GM12891 (cell line): ENCODE measurements around the gene EHD4.
A peak's percentile ranks its signal among the peaks of the same experiment; 100 is the strongest.

Source experiments
- DNase-seq: peaks from one replicate; pipeline ENCODE4 v3.0.0; 2011; ENCODE audit warnings: low spot score; ENCODE audit not compliant: insufficient read length
- FAIRE-seq: peaks from 2 replicates; lab custom pipeline; 2011; peaks lifted over from hg19 to GRCh38; lab: Jason Lieb, UNC
- PAX5 ChIP-seq: IDR thresholded peaks from 2 replicates; pipeline ENCODE4 v1.6.1; 2011; ENCODE audit warnings: low read length, moderate library complexity, mild to moderate bottlenecking; ENCODE audit not compliant: insufficient read depth, severe bottlenecking
- POLR2A ChIP-seq: IDR thresholded peaks from 2 replicates; pipeline ENCODE4 v1.6.1; 2011; ENCODE audit warnings: low read depth, low read length, control low read depth
- POLR2AphosphoS5 ChIP-seq: IDR thresholded peaks from 2 replicates; pipeline ENCODE4 v1.6.1; 2011; ENCODE audit warnings: low read depth, low read length, control low read depth
- POU2F2 ChIP-seq: IDR thresholded peaks from 2 replicates; pipeline ENCODE4 v1.6.1; 2011; ENCODE audit warnings: low read depth, mild to moderate bottlenecking, control low read depth, low read length, moderate library complexity
- SPI1 ChIP-seq: IDR thresholded peaks from 2 replicates; pipeline ENCODE4 v1.6.1; 2011; ENCODE audit warnings: low read depth, low read length, control low read depth
- TAF1 ChIP-seq: IDR thresholded peaks from 2 replicates; pipeline ENCODE4 v1.6.1; 2011; ENCODE audit warnings: low read depth, low read length, control low read depth

The EHD4 gene

GRCh38 chr15:41969851-41970431 lies 2.4 kb downstream of the EHD4 start:
- DNase-seq (no peak), FAIRE-seq (peak; percentile 91)
- no peak for TF ChIP-seq POU2F2
- peak; percentile 78 for TF ChIP-seq SPI1
- no peak for TF ChIP-seq POLR2A

DNA sequence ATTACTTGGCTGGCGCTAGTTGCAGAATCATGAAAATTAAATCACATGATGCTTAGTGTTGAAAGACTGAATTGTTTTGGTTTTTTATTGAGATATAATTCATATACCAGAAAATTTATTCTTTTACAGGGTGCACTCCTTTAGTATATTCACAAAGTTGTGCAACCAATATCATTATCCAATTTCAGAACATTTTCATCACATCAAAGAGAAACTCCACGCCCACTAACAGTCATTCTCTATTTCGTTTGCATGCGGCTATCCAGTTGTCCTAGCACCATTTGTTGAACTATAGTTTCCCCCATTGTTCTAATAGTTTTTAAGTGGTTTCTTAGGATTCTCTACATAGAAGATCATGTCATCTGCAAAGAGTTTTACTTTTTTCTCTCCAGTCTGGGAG lies 3.7 kb downstream of the EHD4 start:
- DNase-seq (no peak), FAIRE-seq (no peak)
- no peak for TF ChIP-seq TAF1
- TF ChIP-seq POLR2AphosphoS5, result no peak
- TF ChIP-seq POLR2A, result no peak

DNA sequence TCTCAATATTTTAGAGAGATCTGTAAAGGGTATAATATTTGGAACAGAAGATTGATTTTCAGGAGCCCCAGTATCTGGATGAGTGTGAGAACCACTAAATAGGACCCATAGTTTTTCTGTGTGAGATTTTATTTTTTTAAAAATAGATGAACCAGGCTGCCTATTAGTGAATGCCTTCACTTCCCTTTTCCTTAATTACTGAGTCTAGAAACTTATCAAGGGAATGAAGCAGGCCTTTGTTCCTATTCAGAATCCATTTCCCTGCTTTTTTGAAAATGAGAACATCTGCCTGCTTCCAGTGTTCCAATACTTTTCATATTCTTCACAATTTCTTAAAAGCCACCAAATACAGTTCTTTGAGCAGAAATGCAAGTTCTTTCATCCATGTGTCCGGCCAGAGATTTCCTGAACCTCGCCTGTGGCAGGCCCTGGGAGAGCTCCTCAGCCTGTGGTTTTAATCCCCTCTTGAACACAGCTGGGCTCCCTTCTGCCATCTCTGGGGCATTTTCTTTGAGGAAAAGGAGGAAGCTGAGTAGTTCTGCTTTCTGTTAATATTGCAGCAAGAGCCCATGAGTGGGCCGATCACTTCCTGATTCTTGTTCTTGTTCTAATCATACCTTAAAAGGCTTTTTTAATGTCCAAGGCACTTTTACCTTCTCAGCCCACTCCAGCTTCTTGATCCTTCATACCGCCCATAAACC lies 4.7 kb downstream of the EHD4 start:
- FAIRE-seq, result no peak
- DNase-seq, result no peak

GRCh38 chr15:41966920-41967465 lies 5.4 kb downstream of the EHD4 start:
- peak; percentile 60 for TF ChIP-seq POLR2A
- TF ChIP-seq POU2F2, result peak; percentile 66; the same call in 1 of the 2 replicates
- TF ChIP-seq PAX5, result no peak
- 0 out of 2 replicates have a peak, but pooled peaks have one; percentile 45 for TF ChIP-seq POLR2AphosphoS5
- FAIRE-seq (no peak), DNase-seq (no peak)

More for the DNA sequence above, 4.7 kb downstream of the EHD4 start:
- TF ChIP-seq POLR2AphosphoS5 (peak; percentile 53; the same call in 1 of the 2 replicates), TAF1 (0 out of 2 replicates have a peak, but pooled peaks have one; percentile 53), SPI1 (peak; percentile 90), POU2F2 (0 out of 2 replicates have a peak, but pooled peaks have one; percentile 38), POLR2A (peak; percentile 69), PAX5 (no peak)

DNA sequence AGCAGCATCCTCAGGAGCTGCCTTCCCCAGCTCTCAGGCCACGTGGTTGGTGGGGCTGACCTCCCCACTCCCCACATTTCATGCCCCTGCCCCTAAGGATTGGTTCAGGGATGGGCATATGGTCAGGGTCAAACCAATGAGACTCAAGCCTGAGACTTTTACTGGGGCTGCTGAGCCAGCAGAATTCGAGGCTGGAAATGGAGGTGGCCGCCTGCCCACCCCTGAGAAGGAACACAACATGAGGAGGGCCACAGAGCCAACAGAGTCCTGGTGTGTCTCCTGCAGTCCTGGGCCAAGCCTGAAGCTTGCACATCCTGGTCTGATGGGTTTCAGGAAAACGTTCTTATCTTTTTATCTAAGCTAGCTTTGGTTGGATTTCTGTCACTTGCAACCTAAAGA lies 5.9 kb downstream of the EHD4 start:
- no peak for DNase-seq
- no peak for FAIRE-seq
- no peak for TF ChIP-seq PAX5
- TF ChIP-seq POLR2A, result no peak
- TF ChIP-seq POU2F2, result no peak
- no peak for TF ChIP-seq TAF1
- TF ChIP-seq POLR2AphosphoS5, result no peak
- TF ChIP-seq SPI1, result no peak

DNA sequence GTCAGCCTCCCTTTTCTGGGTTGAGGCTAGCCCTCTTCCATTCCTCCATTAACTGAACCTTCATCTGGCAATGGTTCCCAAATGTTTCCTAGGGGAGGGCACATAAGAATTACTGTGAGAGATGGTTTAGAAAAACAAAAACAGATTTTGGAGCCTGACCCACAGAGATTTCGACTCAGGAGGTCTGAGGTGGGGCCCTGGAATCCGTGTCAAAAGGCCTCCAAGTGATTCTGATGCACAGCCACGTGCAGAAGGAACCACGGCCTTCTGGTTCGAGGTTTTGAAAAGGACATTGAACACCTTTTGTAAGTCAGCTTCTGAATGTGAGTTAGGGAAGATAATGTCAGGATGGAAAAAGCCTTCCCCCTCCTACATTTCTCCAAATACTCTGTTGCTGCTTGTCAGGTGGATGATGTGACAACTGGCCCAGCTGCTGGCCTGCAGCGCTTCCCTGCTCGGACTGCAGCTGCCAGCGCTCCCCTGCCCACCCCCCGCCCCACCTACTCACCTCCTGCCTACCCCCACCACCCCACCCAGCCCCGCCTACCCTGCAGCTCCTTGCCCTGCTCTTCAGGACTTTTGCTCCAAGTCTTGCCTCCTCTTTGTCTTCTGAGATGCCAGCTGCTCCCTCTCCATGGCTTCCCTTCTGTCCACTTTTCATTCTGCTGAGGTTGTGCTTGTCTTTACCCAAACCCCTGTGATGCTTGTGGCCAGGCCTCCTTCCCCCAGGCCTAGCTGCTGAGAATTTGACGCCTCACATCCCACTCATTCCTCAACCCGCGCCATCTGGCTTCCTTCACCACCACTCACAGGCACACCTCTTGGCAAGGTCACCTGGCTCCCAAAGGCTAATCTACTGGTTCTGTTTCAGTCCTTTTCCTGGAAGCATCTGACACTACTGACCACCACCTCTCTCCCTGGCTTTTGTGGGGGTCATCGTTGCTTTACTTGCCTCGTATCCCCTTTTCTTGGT lies 6.6 kb downstream of the EHD4 start:
- FAIRE-seq (no peak), DNase-seq (no peak)
- TF ChIP-seq TAF1, result no peak
- no peak for TF ChIP-seq PAX5
- TF ChIP-seq POLR2AphosphoS5, result no peak
- TF ChIP-seq SPI1, result no peak
- no peak for TF ChIP-seq POU2F2
- TF ChIP-seq POLR2A, result no peak

GRCh38 chr15:41961595-41962202 lies 10.7 kb downstream of the EHD4 start:
- FAIRE-seq, result no peak
- no peak for DNase-seq
- TF ChIP-seq TAF1 (no peak), POU2F2 (no peak), POLR2AphosphoS5 (no peak), POLR2A (no peak), PAX5 (no peak), SPI1 (no peak)

GRCh38 chr15:41961001-41961518 lies 11.3 kb downstream of the EHD4 start:
- DNase-seq (no peak), FAIRE-seq (no peak)
- TF ChIP-seq PAX5, result no peak
- no peak for TF ChIP-seq POLR2A
- TF ChIP-seq TAF1, result no peak
- TF ChIP-seq SPI1, result no peak
- TF ChIP-seq POU2F2, result no peak
- TF ChIP-seq POLR2AphosphoS5, result no peak
